Stimulated activated CD4-positive, alpha-beta T cell treated with anti-CD3 and anti-CD28 coated beads, Interleukin-1b, Interleukin-23, amount 100 ng/mL, for 48 hours (primary cell): Measurements from ENCODE around the gene BCOR.

Experiments
- DNase-seq: peaks from one replicate; pipeline ENCODE4 v3.0.0-alpha.2; 2020

Gene BCOR

GRCh38 chrX:40083120-40083978 lies 14.4 kb downstream of the BCOR start:
- no peak for DNase-seq

DNA sequence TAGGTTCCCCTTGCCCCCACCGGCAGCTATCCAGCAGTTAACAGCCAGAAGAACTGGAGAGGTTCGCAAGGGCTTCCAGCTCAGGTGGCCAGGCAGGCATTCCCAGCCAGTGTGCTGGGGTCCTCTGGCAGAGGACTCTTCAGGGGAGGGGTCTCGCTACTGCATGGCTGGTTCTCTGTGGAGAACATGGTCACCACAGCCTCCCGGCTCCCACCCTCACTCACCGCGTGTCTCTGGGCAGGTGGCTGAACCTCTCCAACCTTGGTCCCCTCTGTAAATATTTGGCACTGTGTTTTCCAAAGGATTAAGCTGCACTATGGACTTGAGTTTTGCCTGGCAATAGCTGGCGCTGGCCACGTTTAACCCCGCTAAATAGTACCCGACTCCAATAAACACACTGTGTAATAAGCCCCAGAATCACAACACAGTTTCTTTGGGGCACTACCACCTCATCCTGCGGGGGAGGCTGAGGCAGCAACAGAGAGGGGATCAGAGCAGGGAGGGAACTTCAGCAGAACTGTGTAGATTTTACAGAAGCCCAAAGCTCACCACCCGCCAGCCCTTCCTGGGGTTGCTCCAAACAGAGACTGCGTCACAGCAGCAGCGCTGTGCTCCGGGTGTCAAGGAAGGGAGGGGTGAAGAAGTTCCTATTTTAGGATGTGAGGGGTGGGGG lies 15.2 kb downstream of the BCOR start:
- no peak for DNase-seq

- DNase-seq, result no peak
Measured at GRCh38 chrX:40081679-40082068, 16.1 kb downstream of the BCOR start.

- no peak for DNase-seq
Measured at GRCh38 chrX:40080894-40081678, 16.7 kb downstream of the BCOR start.

GRCh38 chrX:40079572-40079971 lies 18.2 kb downstream of the BCOR start:
- DNase-seq, result no peak

- DNase-seq, result no peak
Measured at GRCh38 chrX:40078489-40079227, 19.1 kb downstream of the BCOR start.

- no peak for DNase-seq
Measured at GRCh38 chrX:40077906-40078305, 19.9 kb downstream of the BCOR start.

- no peak for DNase-seq
Measured at GRCh38 chrX:40076750-40077575, 20.8 kb downstream of the BCOR start.

- DNase-seq, result no peak
Measured at GRCh38 chrX:40074959-40075332, 22.8 kb downstream of the BCOR start.

DNA sequence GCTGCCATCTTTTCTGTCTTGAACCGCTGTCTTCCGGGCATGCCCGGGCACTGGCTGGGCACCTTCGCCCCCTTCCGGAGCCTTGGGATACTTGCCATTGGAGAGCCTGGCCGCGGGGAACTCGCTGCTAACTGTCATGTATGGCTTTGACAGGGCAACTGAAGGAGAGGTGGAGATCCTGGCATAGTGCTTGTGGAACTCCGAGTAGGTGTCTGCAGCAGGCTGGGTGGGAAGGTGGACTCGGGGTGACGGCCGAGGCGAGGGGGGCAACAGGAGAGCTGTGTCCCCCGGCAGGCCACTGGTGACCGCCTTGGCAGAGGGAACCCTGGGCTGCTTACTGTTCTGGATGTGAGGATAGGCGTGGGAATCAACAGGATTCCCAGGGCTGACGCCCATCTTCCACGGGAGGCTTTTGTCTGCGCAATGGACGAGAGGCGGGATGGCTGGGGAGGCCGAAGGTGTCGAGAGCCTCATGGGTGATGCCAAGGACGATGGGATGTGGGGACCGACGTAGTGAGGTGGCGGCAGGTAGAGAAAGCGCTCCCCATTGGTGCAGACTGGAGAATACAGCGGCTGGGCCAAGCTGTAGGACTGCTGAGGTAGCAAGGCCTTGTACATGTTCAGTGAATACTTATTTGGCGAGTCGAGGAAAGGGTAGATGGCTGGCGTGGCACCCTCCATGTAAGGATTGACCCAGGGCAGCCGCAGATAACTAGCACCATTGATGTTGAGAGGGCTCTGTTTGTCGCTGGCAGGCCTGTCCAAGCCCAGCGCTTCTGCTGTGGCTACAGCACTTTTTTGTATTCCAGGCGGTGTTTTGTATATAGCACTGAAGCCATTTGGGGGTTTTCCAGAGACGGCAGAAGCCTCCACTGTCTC lies 23.4 kb downstream of the BCOR start:
- no peak for DNase-seq

DNA sequence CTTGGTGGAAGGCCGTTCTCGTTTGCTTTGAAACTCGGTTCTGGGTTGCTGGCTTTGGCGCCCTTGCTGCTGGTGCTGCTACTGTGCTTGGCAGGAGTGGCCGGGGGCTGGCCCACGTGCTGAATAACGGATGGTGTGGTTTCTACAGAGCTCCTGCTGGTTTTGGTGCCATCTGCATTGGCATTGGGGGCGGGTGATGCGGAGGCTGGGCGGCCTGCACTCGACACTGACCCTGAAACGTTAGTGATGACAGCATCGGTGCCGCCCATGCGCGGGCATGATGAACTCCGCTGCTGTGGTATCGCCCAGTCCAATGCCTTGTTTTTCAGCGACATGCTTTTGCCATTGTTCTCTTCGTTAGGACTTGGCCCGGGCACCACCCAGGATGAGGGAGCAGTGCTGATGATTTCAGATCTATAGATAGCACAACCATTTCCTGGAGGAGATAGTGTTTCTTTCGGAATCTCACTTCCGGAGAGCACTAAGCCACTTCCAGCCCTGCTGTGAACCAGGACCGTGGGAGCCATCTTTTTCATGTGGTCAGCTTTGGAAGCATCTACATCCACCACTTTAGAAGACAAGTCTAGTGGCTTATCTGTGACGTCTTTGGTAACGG lies 24.2 kb downstream of the BCOR start:
- no peak for DNase-seq

DNA sequence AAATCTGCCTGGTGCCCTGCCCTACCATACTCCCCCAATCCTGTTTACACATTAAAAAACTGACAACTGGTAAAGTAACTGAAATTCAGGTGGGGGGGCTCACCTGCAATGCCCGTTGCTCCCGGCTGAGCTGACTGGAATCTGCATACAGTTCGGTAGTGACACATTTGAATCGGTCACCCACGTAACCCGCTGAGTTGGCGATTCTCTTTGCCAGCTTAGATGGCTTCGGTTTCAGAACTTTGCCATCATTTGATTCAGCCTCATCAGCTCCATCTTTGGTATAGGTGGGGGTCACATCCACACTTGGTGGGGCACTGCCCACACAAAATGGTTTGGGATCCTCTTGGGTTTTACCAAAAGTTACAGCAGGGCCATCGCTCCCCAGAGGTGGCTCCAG lies 25.5 kb downstream of the BCOR start:
- DNase-seq, result no peak

DNA sequence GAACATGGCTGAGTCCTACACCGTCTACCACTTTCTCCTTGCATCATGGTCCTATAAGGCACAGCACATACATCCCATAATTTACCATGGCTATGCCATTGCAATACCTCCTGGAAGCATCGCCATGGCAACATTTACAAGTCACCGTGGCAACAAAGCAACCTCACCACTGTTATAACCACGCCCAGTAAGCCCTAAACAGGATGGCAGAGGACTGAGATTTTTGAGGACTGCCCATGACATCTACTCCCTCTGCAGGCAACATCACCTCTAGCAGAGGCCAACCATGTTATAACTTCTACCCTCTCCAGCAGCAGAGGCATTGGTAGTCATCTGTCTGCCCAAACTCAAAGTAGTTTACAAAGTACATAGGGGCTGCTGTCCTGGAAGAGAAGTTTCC lies 29.7 kb downstream of the BCOR start:
- DNase-seq, result no peak

DNA sequence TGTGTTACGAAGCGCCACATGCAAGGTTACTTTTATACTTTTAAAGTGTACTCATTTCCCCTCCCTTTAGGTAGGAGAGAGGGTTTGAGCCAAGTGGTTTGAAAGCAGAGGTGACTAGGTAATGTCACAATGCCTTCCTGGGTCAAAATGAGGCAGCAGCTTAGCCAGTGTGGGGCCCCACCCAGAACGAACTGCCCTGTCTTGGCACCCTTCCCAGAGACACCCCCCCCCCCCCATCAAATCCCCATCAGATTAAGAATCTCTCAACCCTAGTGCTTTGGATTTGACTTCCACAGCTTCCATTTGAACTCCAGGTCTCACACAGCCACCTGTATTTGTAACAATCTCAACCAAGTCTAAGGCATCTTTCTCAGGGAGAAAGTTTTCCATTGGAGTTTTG lies 31.1 kb downstream of the BCOR start:
- no peak for DNase-seq

- DNase-seq, result no peak
Measured at GRCh38 chrX:40065296-40066046, 32.3 kb downstream of the BCOR start.

GRCh38 chrX:40064055-40064597 lies 33.6 kb downstream of the BCOR start:
- no peak for DNase-seq

- no peak for DNase-seq
Measured at GRCh38 chrX:40063555-40063954, 34.2 kb downstream of the BCOR start.

GRCh38 chrX:40062525-40063155 lies 35.1 kb downstream of the BCOR start:
- no peak for DNase-seq
